GM19023 (cell line): ENCODE results near the gene PRX.
"Not testable (repeated sequence)": the region's sequence is repeated elsewhere in the genome, so short reads cannot be mapped to it uniquely, and the experiment has no call there.

Experiments
- ATAC-seq: cut with Tn5 transposase; IDR thresholded peaks from one replicate; pipeline ENCODE4 v1.9.1; 2021; ENCODE audit warnings: mild to moderate bottlenecking, moderate library complexity; ENCODE audit not compliant: unreplicated experiment

Gene PRX

DNA sequence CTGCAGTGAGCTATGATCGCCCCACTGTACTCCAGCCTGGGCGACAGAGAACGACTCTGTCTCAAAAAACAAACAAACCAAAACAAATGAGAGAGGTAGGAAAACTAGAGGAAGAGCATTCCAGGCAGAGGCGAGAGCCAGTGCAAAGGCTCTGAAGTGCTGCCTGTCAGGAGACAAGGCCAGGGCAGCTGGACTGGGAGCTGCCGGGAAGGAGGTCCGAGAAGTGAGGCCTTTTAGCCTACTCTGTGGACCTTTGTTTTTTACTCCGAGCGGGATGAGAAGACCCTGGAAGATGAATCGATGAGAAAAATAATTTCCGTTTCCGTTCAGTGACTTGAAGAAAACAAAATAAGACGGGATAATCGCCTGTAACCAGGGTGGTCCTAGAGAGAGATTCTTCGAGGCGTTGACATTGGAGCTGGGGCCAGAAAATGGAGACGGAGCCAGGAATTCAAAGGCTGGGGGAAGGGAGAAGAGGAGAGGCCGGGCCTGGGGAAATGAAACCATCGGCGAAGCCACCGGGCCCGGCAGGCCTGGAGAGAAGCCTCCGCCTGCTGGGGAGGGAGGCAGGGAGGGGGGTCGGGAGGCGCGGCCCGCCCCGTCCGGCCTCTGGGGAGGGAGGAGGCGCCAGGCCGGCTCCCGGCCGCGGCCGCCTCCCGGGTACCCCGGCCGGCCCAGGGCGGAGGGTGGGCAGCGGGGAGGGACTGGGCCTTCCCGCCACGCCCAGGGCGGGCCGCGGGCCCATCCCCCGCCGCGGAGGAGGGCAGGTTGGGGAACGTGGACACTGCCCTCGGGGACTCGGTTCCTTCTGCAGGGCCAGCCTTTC, 20.4 kb upstream of the PRX start:
- peak; percentile 52 for ATAC-seq

DNA sequence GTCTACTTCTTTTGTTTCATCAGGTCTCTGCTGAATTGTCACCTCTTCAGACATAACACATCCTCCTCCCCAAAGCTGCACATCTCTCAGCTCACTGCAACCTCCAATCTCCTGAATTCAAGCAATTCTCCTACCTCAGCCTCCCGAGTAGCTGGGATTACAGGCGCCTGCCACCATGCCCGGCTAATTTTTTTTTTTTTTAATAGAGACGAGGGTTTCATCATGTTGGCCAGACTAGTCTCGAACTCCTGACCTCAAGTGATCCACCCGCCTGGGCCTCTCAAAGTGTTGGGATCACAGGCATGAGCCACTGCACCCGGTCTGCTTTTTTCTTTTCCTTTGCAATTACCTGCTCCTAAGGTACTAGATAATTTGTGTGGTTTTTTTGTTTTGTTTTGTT, 19.6 kb upstream of the PRX start:
- ATAC-seq = not testable (repeated sequence)

DNA sequence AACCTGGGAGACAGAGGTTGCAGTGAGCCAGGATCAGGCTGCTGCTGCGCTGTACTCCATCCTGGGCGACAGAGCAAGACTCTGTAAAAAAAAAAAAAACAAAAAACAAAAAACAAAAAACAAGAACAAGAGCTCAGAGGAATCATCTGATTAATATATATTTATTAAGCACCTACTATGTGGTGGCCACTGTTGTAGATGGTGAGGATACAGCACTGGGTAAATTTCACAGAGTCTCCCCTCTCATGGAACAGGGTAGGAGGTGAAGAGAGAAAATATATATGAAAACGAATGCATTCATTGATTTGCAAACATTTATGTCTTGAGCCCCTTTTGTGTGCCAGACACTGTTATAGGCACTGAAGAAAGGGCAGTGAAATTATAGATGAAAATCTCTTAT, 18.5 kb upstream of the PRX start:
- no peak for ATAC-seq

DNA sequence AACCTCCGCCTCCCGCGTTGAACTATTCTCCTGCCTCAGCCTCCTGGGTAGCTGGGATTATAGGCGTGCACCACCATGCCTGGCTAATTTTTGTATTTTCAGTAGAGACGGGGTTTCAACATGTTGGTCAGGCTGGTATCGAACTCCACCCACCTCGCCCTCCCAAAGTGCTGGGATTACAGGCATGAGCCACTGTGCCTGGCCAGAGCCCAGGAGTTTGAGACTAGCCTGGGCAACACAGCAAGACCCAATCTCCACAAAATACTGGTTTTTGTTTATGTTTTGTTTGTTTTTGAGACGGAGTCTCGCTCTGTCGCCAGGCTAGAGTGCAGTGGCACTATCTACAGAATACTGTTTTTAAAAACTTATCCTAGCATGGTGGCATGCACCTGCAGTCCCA, 17.1 kb upstream of the PRX start:
- not testable (repeated sequence) for ATAC-seq

DNA sequence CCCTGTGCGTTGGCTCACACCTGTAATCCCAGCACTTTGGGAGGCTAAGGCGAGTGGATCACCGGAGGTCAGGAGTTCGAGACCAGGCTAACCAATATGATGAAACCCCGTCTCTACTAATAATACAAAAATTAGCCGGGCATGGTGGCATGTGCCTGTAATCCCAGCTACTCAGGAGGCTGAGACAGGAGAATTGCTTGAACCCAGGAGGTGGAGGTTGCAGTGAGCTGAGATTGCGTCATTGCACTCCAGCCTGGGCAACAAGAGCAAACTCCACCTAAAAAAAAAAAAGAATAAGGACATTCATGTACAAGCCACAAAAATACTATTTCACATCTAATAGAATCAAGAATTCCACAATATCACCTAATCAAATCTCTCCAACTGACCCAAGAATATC, 15.0 kb upstream of the PRX start:
- not testable (repeated sequence) for ATAC-seq

DNA sequence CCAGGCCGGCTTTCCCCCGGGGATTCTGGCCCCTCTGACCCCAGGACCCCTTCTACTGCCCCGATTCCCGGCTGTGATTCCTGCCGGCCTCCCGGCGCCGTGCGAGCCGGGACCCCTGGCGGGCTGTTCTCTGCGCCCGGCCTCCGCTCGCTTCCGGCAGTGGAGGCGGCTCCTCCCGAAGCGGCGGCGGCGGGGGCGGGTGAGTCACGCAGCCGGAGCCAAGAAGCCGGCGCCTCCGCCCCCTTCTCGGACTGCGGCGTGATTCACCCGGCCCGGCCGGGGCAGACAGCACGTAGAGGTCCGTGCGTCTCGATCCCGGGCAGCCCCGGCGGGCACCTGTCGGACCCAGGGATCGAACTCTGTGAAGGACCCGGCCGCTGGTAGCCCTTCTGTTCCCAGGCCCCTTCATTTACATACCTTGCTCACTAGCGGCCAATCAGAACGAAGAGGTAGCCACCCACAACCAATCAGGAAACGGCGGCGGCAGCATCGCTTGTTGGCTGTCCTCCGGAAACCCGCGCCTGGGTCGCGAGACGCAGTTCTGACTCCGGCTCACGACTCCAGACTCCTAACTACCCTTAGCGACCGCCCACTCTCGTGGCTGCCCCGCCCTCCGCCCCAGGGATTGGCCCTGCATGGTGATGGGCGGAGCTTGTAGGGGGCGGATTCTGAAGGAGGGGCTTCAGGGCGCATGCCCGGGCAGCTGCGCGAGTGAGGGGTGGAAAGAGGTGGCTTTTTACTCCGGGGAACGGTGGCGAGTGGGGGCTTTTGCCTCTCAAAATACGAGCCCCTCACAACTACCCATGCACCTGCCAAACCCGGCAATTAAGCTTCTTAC, 12.5 kb upstream of the PRX start, which contains the start of gene SERTAD1:
TSS of gene SERTAD1 (minus strand) at position 543 of the 838 bp plus-strand sequence. CDS start 2,446 bp downstream, outside the sequence.
- ATAC-seq = peak; percentile 83

DNA sequence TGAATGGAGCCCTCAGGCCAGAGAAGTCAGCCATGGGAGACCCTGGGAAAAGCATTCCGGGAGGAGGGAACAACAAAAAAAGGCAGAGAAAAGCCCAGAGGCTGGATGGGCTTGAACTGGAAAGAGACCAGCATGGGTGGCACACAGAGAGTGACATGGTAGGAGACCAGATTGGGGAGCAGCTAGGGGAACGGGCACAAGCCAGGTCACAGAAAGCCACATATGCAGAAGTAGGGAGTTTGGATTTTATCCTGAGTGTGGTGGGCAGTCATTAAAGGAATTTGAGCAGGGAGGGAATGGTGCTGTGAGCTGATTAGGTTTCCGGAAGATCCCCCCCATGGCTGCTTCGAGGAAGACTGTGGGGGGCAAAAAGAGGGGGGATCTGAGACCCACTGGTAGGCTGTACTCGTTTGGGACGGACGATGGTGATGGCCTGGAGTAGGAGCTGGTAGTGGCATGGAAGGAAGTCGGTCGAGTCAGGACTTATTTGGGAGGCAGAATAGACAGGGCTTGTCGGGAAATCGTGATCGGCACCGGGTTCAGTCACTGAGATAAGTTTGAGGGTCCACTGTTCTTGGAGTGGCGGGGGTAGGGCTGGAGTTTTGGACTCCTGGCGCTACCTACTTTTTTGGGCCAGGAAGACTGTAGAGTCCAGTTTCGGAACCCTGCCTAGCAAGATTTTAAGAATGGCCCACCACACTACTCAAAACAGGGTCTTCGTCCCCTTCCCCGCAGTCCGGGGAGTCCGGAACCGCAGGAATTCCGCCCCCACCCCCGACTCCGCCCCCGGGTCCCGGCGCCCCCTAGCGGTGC, 11.7 kb upstream of the PRX start:
- ATAC-seq = no peak

DNA sequence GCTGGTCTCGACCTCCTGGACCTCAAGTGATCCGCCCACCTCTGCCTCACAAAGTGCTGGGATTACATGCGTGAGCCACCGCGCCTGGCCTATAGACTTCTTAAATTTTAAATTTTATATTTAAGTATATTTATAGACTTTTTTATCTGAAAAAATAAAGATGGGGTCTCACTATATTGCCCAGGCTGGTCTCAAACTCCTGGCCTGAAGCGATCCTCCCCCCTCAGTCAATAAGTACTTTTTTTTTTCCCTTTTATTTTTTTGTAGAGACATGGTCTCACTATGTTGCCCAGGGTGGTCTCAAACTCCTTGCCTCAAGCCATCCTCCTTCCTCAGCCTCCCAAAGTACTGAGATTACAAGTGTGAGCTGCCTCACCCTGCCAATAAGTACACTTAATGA, 10.8 kb upstream of the PRX start:
- ATAC-seq = no peak

DNA sequence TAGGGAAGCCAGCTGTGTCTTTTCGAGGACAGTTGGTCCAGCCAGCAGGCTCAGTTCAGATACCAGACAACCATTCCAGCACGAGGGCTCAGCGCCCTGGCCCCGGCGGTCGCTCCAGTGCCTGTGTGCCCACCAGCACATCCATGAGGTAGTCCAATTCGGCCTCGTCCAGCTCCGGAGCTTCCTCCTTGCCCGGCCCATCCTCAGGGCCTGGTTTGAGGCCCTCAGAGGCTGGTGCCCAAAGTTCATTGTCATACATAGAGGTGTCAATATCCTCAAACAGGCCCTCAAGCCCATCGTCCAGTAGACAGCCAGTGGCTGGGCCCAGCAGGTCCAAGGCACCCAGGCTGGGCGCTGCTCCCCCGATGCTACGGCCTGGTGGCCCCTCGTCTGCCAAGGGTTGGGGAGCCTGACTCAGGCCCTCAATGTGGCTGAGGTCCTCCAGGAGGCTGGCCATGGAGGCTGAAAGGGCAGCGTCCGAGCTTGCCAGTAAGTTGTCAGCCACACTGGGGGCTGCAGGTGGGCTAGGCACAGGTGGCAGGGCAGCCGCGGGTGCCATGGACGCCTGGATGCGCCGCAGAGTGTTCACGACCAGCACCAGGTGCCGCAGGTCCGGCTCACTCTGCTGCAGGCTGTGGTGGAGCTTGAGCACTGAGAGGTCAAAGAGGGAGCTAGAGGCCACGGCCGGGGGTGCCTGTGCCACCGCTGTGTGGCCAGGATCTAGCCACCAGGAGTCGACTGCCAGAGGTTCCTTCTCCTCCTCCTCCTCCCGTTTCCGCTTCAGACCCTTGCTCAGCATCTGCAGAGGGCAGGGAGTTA, 9.8 kb upstream of the PRX start:
- ATAC-seq = no peak

DNA sequence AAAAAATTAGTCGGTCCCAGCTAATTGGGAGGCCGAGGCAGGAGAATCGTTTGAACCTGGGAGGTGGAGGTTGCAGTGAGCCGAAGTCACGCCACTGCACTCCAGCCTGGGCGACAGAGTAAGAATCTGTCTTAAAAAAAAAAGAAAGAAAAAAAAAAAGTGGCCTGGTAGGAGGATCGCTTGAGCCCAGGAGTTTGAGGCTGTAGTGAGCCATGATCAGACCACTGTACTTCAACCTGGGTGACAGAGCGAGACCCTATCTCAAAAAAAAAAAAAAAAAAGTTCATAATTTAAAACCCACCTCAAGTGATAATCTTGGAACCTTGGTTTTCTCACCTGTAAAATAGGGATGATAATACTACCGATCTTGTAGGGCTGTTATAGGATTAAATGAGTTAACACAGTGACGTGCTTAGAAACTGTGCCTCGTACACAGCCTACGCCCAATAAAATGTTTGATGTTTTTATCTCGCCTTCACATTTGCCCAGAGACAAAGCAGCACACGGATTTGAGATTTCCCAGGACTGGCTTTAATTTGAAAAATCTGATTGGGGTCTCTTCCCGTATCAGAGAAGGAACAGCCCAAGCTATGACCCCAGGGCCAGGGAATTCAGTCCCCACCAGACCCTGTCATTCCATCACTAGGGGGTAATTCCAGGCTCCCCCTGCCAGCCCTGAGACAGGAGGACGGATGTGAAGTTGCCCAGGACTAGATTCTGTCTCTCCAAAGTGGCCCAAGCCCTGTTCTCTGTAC, 9.0 kb upstream of the PRX start:
- ATAC-seq = no peak

DNA sequence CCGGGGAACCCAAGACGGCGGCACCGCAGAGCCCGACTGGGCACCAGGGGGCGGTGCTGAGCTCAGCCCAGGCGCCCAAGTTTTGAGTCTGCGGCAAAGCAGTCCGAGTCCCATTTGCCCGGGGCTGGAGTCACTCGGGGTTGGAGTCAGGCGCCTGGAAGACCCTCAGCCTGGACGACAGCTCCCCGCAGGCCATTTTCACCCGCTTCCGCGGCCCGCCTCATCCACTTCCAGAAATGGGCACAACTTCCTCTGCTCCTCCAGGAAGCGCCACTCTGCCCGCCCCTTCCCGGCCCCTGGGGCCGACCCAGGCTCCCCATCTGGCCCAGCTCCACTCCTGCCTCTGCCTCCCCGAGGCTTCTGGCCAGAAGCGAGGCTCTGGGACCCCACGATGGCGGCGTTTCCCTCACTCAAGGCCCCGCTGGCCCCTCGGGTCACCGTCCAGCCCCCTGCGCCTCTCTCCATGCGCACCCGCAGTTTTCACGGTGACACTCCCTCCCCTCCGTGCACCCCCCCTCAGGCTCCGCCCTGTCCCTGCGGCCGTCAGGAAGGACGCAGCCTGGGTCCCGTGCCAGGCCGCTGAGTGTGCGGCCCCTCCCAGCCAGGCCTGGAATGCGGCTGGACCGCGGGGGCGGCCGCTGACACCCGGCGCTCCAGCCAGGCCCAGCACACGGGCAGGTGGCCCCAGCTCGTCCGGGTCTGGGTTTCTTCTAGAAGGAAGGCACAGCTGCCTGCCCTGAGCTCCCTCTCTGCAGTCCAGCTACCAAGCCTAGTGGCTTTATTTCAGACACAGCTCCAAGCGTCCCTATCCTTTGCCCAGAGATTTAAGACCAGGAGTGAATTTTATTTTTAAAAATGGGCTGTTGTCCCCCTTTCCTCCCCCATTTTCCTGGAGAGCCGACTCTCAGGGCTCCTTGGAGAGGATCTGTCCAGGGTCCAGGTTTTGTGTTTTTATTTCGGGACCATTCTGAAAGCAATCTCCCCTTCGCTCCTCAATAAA, 7.9 kb upstream of the PRX start:
- ATAC-seq = peak; percentile 41

DNA sequence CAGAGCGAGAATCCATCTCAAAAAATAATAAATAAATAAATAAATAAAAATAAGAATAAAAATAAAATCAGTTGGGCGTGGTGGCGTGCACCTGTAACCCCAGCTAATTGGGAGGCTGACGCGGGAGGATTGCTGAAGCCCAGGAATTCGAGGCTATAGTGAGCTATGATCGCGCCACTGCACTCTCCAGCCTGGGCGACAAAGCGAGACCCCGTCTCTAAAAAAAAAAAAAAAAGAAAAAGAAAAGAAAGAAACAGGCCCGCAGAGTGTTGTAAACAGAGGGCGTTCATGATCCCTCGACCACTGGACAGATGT, 7.2 kb upstream of the PRX start:
- no peak for ATAC-seq

DNA sequence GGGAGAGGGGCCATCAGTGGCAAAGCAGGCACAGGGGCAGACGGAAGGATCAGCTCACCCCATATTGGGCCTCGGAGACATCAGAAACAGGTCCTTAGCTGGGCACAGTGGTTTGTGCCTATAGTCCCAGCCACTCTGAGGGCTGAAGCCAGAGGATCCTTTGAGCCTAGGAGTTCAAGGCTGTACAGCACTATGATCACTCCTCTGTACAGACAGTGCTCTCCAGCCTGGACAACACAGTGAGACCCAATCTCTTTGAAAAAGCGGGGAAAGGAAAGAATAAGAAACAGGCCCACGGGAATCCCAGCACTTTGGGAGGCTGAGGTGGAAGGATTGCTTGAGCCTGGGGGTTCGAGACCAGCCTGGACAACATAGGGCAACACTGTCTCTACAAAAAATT, 6.6 kb upstream of the PRX start:
- no peak for ATAC-seq

DNA sequence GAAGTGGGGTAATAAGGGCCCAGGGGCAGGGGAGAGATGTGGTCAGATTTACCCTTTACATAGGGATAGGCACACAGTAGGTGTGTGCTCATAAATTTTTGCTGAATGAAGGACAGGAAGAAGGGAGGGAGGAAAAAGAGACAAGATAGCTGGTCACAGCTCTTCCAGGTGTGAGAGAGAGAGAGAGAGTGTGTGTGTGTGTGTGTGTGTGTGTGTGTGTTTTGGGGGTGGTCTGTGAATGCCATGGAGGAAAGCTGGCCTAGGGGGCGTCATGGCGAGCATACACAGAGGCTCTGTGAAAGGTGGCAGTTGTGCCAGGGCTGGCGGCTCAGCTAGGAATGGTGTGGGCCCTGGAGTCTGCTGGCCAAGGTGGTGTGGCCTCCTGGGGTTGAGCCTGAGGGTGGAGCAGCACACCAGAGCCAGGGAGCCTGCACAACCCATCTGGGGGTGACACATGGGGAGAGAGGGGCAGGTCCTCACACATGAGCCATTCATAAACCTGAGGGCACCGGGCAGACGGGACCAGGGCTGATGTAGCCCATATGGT, 6.0 kb upstream of the PRX start:
- ATAC-seq = no peak

DNA sequence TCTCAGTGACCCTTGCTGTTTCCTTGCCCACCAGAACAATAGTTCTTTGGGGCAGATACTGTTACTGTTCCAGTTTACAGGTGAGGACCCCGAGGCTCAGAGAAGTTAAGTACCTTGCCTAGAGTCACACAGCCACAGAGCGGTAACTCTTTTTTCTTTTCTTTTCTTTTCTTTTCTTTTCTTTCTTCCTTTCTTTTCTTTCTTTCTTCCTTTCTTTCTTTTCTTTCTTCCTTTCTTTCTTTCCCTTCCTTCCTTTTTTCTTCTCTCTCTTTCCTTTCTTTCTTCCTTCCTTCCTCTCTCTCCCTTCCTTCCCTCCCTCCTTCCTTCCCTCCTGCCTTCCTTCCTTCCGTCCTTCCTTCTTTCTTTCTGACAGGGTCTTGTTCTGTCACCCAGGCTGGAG, 4.9 kb upstream of the PRX start:
- no peak for ATAC-seq

DNA sequence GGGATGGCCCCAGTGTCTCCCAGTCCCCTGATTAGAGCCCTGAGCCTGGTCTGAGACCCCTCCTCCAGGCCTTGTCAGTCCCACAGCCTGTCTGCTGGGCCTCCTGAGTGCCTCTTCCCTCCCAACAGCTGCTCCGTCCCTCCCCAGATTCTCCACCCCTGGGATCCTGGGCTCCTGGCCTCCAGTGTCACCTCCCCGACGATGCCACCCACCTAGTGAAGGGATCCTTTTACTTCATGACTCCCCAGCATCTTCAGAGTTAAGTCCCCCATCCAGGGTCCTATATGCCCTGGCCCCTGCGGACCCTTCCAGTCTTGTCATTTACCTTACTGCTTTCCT, 4.4 kb upstream of the PRX start:
- no peak for ATAC-seq

DNA sequence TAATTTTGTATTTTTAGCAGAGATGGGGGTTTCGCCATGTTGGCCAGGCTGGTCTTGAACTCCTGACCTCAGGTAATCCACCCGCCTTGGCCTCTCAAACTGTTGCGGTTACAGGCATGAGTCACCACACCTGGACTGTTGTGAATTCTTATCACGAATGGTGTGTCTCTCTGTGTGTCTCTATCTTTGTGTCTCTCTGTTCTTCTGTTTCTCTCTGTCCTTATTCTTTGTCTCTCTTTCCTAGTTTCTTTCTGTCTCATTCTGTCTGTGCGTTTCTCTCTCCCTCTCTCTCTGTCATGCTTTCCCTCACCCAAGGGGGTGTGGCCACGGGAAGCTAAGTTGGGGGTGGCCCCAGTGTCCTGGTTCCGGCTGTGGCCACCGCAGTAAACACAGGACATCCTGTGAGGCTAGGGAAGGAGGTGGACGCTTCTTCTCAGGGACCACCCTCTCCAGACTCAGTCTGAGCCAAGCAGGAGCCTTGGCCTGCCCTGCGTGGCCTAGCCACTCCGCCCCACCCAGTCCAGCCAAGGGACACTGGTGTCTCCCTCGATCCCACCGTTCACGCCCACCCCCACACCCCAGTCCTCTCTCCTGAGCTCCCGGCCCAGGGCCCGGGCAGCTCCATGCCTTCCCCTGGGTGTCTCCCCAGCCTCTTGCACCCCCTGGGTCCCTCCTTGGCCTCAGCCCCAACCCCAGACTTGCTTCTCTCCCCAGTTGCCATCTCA, 3.9 kb upstream of the PRX start:
- ATAC-seq = no peak

DNA sequence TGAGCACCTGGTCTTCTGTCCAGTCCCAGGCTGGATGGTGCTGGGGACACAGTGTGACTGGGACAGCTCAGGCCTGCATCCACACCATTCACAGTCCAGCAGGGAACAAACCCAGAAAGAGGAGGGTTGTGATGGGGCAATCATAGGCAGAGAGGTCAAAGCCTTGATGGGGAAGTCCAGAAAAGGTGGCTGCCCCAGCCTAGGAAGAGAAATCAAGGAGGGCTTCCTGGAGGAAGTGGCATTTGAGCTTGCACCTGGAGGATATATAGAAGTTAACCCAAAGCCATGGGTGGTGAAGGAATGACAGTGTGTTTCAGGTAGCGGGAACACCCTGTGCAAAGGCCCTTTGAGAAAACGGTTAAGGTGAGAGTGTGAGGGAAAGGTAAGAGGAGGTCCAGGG, 2.6 kb upstream of the PRX start:
- ATAC-seq = no peak
